GM18909 (cell line): ENCODE measurements around the gene SLC35B4.

Experiments
- ATAC-seq: cut with Tn5 transposase; IDR thresholded peaks from one replicate; pipeline ENCODE4 v1.9.1; 2021; ENCODE audit warnings: mild to moderate bottlenecking; ENCODE audit not compliant: unreplicated experiment, poor library complexity

SLC35B4 gene, protein sequence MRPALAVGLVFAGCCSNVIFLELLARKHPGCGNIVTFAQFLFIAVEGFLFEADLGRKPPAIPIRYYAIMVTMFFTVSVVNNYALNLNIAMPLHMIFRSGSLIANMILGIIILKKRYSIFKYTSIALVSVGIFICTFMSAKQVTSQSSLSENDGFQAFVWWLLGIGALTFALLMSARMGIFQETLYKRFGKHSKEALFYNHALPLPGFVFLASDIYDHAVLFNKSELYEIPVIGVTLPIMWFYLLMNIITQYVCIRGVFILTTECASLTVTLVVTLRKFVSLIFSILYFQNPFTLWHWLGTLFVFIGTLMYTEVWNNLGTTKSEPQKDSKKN

GRCh38 chr7:134316539-134317344, at the start of gene SLC35B4:
TSS of gene SLC35B4 (minus strand) at chr7:134316930. CDS start at chr7:134316751, 179 bp downstream.
- peak; percentile 99 for ATAC-seq

GRCh38 chr7:134366481-134366880, 49.8 kb upstream of the SLC35B4 start:
- ATAC-seq, result no peak

DNA sequence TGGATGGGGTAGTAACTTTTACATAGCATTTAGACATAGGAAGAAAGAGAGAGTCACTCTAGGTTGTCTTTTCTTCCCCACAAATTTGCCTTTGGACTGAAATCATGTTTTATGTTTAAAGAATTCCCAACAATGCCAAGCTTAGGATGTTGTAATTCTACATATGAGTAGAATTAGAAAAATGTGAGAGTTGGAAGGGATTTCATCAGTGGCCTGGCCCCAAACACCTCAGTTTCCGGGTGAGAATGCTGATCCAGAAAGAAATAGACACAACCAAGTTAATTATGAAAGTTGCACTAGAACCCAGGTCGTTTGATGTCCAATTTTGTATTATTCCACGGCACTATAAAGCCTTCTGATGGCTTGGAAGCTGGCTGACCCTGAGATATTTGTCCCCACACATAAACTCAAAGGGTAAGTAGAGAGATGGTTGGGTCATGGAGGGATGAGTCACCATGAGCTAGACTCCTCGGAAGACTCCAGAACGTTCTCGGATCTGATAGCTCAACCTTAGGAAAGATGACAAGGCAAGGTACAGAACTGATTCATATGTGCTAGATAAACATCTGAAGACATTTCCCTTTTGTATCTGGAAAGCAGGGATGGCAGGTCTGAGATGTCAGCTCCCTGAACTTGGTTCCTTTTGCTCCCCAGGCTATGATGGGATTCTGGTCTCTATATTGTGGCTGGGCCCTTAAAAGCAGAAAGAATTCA, 48.8 kb upstream of the SLC35B4 start:
- no peak for ATAC-seq

GRCh38 chr7:134364619-134365037, 47.9 kb upstream of the SLC35B4 start:
- ATAC-seq, result no peak

DNA sequence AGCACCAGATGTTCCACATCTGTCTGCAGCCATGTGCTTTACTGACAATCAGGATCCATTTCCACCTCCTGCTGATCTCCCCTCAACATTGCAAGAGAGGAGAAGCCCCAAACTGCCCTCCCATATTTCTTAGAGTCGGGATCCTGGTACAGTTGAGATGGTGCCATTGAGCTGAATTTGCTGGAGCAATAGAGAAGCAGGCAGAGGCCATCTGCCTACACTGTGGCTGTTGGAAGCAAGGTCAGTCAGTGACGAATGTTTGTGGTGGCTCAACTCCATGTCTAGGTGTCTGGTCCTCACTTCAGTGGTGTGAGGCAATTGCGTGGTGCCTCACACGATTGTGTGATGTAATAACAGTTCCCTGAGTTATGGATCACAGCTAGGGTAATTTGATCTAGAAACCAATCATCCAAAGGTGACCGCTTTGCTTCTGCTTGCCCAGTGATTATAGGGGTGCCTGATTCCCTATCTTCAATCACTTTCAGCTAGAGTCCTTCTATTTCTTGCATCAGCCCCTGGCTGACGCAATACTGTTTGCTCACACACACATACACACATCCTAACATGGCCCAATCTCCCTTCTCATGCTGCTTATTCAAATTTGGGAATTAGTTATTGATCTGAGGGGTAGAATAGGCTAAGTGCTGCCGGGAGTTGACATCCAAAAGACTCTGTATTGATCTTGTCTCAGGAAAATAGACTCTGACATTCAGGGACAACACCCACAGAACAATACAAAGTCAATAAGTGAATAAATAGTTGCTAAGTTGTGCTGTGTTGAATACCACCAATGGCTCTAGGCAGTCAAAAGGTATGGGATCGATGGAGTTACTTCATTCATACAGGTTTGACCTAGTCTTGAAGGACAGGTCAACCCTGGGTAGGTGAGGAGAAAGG, 46.1 kb upstream of the SLC35B4 start:
- ATAC-seq, result no peak

GRCh38 chr7:134359787-134360432, 43.2 kb upstream of the SLC35B4 start:
- no peak for ATAC-seq

DNA sequence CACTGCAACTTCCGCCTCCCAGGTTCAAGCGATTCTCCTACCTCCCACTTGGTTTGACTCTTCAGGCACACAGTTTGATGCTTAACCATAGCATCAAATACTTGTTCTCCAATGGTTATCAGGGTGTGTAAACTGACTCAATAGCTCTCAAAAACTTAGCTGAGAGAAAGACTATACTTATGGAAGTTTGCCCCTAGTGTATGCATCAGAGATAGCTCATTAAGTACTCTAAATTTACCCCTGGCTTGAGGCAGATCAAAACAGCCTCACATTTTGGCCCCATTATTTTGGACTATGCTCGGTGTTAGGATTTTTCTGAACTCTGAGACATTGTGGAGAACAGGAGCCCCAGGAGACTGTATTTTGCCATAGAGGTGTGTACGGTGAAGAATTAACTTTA, 40.8 kb upstream of the SLC35B4 start:
- ATAC-seq, result no peak

DNA sequence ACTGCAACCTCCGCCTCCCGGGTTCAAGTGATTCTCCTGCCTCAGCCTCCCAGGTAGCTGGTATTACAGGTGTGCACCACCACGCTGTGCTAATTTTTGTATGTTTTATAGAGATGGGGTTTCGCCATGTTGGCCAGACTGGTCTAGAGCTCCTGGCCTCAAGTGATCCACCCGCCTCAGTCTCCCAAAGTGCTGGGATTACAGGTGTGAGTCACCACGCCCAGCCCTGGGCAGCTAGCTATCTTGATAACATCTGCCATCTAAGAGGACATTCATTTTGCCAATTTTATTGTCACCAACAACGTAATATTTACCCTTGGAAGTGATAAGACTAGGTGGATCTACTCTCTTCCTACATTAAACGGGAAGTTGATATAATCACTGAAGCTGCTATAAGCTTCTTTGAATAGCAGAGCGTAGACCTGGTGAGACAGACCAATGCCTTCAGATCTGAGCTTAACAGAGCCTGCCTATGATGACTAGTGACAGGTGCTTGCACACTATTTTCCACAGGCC, 39.7 kb upstream of the SLC35B4 start:
- no peak for ATAC-seq

DNA sequence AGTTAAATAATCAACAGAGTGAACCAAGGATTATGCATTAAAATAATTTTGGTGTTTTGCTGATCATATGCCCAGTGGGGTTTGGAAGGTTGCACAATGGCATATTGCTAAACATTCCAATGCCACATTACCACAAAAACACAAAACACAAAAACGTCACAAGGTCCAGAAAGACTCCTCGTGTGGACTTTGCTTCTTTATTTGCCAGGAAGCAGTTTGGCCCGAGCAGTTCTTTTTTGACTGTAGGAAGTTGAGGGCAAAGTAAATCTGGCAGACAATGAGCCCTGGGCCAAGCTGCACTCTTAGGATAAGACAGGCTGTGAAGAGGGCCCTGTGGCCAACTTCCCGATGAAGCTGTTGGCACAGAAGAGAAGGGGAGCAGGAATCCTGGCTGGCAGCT, 39.2 kb upstream of the SLC35B4 start:
- ATAC-seq, result no peak

DNA sequence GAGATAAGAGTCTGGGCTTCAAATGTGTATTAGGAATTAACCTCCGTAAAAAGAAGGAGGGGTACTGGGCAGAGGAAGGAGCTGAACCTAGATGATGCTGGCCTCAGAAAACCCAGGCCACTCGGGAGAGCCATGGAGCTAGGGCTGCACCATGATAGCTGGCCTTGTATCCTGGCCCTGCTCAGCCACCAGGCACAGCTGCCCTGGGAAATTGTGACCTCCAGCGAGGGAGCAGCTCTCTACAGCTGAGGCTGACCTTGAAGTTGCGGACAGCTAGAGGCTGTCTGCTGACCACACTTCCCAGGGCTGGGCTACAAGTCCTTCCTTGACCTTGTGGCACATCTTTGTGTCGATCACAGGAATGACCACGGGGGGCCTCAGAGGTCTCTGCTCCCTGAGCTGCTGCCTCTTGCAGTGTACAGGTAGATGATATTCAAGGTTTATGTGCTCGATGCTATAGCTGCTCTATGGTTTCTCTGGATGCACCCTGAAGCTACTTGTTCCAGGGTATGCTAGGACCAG, 38.3 kb upstream of the SLC35B4 start:
- no peak for ATAC-seq

DNA sequence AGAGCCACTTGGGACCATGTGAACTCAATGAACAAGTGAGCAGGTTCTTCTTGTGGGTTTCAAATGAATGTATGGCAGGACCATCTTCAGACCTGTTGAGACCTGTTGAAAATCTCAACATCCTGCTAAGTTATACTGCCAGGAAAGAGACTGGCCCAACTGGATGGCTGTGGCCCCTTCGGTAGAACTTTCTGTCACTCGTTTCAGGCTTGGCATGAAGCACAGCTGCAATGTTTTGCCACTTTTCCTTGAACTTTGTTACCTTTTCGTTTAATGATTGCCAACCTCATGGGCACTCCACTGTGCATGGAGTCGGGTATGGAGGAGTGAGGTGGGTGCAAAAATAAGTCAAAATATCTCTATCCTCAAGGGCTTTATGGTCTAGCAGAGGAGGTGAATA, 36.7 kb upstream of the SLC35B4 start:
- no peak for ATAC-seq

DNA sequence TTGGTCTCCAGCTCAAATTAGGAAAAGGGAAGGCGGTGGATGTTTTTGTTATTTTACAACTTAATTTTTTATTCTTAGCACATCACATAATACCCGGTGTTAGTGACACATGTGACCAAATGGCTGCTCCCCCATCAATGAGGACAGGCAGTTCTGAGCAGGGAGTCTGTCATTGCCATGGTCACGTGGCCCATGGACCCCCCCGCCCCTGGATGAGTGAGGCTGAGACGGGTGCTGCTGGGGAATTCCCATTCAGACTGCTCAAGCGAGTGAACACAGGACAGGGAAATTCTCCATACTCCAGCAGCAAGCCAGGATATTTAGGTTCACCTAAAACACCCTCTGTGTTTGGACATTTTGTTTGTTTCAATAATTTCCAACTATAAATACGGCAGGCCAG, 34.7 kb upstream of the SLC35B4 start:
- no peak for ATAC-seq

GRCh38 chr7:134350709-134351108, 34.0 kb upstream of the SLC35B4 start:
- no peak for ATAC-seq

GRCh38 chr7:134347567-134347966, 30.8 kb upstream of the SLC35B4 start:
- no peak for ATAC-seq

GRCh38 chr7:134343796-134344195, 27.1 kb upstream of the SLC35B4 start:
- no peak for ATAC-seq

DNA sequence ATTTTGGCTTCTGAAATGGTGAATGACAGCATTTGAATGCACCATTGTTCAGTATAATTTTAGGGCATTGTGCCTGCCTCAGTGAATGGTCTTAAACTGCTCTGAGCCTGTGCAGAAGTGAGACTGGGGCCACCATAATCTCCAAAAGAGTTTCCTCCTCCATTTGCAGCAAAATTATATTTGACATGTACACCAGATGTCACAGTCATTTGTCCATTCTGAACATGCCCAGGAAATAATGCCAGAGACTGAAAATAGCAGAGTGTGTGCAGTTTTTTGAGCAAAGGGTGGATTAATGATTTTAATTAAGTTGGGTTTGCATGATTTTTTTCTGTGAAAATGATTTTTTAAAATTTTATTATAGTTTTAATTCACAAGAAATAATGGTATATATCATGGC, 26.4 kb upstream of the SLC35B4 start:
- ATAC-seq, result no peak

DNA sequence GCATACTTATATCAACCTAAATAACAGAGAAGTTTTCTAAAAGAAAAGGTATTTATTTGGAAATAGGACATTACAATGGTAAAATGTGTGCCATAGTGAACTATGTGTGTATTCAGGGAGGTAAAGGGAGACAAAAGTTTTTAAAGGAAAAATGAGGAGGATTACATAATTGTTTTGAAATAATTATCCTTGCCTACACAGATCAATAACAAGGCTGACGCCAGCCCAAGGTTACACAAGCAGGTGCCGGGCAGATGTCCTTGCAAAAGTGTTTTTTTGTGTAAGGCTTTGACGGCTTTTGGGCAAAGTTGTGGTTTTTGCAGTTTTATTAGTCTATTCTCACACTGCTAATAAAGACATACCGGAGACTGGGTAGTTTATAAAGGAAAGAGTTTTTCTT, 22.7 kb upstream of the SLC35B4 start:
- no peak for ATAC-seq

DNA sequence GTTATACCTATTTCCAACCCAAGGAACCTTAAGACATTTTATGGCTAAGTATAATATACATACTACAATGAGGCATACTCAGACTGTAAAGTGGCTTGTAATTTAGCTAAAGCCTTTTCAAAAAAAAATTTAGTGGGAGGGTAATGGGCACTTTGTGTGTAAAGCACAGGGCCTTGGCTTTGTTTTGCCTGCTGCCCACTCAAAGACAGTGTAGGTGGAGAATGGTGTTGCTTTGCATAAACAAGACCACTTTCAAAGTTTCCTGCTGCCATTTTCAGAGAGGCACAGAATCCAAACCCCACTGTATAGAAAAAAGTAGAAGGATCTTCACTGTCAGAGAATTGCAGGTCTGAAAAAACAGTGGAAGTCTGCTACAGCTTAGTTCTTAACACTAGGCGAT, 21.2 kb upstream of the SLC35B4 start:
- ATAC-seq, result no peak

DNA sequence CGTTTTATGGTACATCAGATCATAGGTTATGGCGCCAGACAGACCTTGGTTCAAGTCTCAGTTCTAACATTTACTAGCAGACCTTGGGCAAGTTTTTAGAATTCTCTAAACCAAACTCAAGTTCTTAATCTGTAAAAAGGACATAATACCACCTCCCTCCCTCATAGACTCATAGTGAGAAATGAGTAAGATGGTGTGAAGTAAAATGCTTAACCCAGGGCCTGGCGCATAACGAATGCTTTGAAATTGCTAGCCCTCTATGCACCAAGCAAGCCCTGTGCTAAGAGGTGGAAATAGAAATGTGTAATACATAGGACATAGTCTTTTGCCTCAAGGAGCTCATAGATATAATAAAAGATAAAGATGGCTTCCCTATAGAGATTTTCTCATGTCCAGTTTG, 17.7 kb upstream of the SLC35B4 start:
- ATAC-seq, result no peak
